Astrocyte of the cerebellum (primary cell): ENCODE measurements around the gene TPX2.

ENCODE experiments used
- DNase-seq: peaks from one replicate; pipeline ENCODE4 v3.0.0-alpha.2; 2011; ENCODE audit warnings: low read depth
- H3K4me3 ChIP-seq: 2 replicates; pipeline ENCODE4 v1.5.1; 2011; ENCODE audit warnings: mild to moderate bottlenecking, low read depth, low read length, moderate library complexity
- in situ Hi-C: cut with HindIII; loops from 2 replicates; pipeline ENCODE4 v1.10.0; 2017; ENCODE audit warnings: low sequenced_read_pairs
- TF ChIP-seq, protein P1 (sequence below): IDR thresholded peaks from 2 replicates; pipeline ENCODE4 v1.5.1; 2012; ENCODE audit warnings: low read length, low read depth, moderate library complexity, mild to moderate bottlenecking; ENCODE audit errors: missing control alignments

TPX2 gene

DNA sequence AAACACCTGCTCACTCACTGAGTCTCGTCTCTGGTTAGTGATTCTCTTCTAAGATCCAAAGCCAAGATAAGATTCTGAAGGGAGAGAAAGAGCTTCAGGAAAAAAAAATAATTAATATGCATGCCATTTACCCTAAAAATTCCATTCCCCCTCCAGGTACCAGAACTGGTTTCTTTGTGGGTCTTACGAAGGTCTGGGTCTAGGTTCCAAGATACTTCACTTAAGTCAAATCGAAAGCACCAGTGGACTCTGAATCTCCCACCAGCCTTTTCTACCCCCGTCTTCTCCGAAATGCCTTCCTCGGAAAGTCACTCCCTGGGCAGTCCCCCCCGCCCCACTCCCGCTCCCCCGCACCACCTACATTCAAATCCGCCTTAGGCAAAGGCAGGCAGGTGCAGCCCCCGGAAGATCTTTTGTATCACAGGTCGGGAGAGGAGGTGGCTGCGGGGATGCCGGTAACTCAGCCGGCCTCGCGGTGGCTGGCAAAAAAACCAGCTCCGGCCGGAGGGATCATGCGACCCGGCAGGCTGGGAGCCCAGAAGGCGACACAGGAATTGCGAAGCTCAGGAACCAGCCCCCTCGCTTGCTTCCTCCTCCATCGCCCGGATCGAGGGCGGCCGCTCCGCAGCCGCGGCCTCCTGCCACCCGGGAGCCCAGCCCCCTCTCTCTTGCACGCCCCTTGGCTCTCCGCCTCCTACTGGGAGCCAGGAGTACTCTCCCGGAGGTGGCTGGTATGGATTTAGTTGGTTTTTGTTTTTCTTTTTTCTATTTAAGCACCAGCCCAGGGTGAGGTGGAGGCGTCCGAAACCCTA lies 16.6 kb upstream of the TPX2 start, which contains the start of gene BCL2L1:
Gene BCL2L1 (minus strand): TSS at position 612 of the 812 bp plus-strand sequence. CDS start 650 bp downstream, outside the sequence.
- no peak for DNase-seq
- TF ChIP-seq, protein P1, sequence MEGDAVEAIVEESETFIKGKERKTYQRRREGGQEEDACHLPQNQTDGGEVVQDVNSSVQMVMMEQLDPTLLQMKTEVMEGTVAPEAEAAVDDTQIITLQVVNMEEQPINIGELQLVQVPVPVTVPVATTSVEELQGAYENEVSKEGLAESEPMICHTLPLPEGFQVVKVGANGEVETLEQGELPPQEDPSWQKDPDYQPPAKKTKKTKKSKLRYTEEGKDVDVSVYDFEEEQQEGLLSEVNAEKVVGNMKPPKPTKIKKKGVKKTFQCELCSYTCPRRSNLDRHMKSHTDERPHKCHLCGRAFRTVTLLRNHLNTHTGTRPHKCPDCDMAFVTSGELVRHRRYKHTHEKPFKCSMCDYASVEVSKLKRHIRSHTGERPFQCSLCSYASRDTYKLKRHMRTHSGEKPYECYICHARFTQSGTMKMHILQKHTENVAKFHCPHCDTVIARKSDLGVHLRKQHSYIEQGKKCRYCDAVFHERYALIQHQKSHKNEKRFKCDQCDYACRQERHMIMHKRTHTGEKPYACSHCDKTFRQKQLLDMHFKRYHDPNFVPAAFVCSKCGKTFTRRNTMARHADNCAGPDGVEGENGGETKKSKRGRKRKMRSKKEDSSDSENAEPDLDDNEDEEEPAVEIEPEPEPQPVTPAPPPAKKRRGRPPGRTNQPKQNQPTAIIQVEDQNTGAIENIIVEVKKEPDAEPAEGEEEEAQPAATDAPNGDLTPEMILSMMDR, result peak; percentile 75
- peak within 1 kb of the TSS; percentile 76 for H3K4me3 ChIP-seq
- in situ Hi-C loops, result no loop called here

DNA sequence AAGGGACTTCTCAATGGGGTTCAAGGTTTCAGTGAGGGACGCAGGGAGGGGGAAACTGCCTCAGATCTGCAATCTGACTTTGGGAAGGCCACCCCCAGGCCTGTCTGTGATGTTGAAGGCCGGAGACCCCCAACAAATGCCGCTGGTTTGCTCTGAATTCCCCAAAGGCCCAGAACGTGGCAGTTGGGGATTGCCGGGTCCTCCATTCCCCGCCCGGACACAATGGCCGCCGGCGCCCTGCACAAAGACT lies 16.1 kb upstream of the TPX2 start:
- DNase-seq, result no peak
- in situ Hi-C loops, result no loop called here
- TF ChIP-seq, protein P1, result no peak
- peak overlapping the region; percentile 76 for H3K4me3 ChIP-seq

DNA sequence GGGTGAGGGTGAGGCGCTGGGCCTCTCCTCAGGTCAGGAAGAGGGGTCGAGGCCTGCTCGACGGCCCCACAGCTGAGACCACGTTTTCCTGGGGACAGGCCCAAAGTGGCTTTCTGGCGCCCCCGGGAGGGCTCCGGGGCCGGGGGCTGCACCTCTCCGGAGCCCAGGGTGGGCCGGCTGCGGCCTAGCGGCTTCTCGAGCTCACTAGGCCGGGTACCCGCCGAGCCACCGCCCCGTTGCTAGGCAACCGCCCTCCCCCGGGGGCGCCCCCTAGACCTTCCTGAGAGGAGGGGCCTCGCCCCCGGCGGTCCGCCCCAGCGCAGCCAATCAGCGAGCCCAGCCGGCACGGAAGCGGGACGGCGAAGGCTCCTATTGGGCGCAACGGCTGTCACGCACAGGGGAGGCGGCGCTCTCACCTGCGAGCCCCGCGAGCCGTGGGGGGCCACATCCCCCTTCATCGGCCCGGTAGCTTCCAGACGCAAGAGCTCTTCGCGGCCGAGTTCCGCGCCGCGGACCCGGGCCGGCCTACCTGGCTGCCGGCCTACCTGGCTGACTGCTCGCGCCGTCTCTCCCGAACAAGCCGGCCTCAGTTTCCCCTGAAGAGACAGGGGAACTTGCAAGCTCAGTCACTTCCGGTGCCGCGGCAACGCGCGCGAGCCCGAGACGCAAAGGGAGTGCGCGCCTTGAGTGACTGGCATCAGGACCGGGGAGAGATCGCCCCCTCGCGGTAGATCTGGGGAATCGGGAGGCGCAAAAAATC lies 15.6 kb upstream of the TPX2 start:
- in situ Hi-C loops, result no loop called here
- DNase-seq, result peak; percentile 95
- TF ChIP-seq, protein P1, result peak; percentile 90
- peak overlapping the region; percentile 76 for H3K4me3 ChIP-seq

DNA sequence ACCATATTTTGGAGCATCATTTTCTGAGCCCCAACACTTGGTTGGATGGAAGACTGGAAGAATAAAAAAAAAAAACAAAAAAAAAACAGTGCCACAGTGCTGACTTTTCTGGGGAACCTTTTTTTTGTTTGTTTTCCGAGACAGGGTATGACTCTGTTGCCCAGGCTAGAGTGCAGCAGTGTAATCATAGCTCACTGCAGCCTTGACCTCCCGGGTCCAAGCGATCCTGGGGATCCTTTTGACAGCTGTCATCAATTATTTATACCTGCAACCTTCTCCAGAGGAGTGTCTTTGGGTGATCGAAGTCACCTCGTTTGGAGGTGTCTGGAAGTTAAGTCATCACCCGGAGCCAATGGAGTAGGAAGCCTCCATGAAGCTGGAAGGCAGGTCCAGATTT lies 7.8 kb upstream of the TPX2 start:
- DNase-seq, result no peak
- TF ChIP-seq, protein P1, result no peak
- in situ Hi-C loops, result no loop called here
- H3K4me3 ChIP-seq, result no peak overlapping the region

DNA sequence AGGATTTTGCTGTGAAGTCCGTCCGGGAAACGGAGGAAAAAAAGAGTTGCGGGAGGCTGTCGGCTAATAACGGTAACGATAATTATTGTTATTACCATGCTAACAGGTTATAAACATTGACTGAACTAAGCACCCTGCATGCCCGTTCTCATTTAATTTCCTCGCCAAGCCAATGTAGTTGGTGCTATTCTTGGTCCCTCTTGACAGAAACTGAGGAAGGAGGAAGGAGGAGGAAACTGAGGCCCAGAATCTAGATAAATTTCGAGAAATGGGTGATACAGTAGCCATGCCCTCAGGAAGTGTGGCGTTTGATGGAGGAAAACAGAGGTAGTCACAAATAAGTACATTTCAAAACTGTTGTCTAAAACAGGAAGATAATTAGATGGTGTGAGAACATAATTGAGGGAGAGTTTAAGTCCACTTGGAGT lies 474 bp downstream of the TPX2 start:
- TF ChIP-seq, protein P1, result no peak
- H3K4me3 ChIP-seq, result peak overlapping the region; percentile 84
- in situ Hi-C loops, result no loop called here

DNA sequence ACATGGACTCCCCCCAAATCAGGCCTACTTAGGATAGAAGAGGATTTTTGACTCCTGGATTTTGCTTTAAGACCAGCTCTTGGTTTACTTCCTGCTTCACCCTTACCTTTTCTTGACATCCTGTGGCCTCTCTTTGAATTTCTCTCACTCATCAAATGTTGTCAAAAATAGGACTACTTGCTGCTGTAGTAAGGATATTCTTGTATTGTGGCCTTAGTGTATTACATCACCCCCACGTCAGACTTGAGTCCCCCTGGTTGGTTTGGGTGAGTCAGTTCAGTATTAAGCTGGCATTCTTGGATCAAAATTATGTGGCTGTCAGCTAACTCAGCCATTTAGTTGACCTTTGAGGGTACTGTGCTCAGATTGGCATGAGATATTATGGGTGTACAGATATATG lies 1.1 kb downstream of the TPX2 start:
- no peak for DNase-seq
- TF ChIP-seq, protein P1, result no peak
- in situ Hi-C loops, result no loop called here
- H3K4me3 ChIP-seq, result peak overlapping the region; percentile 84

More for the DNA sequence above, 474 bp downstream of the TPX2 start:
- DNase-seq, result no peak
